Neutrophil (primary cell): Measurements from ENCODE around the gene PRTFDC1.

Experiments used
- H3K27ac ChIP-seq: fragments of 200-600 bp; sonication (generic); 2 replicates; pipeline ENCODE4 v1.5.1; 2016; ENCODE audit warnings: mild to moderate bottlenecking, moderate library complexity
- H3K27me3 ChIP-seq: fragments of 200-600 bp; sonication (generic); 2 replicates; pipeline ENCODE4 v1.6.0; 2016; ENCODE audit warnings: mild to moderate bottlenecking
- H3K36me3 ChIP-seq: fragments of 200-600 bp; sonication (generic); 2 replicates; pipeline ENCODE4 v1.5.1; 2017
- H3K4me1 ChIP-seq, 2 experiments: fragments of 200-600 bp in 1 of 2; sonication (generic) in 1 of 2; 1 replicate in 1 of 2; 2 replicates in 1 of 2; pipeline versions ENCODE4 v1.5.1 to v1.6.1; 2013 to 2016; ENCODE audit warnings: low read depth in 1 of 2, low read length in 1 of 2, mild to moderate bottlenecking in 1 of 2, moderate library complexity in 1 of 2; ENCODE audit not compliant: control insufficient read depth in 1 of 2, insufficient read depth in 1 of 2
- H3K4me3 ChIP-seq, 2 experiments: fragments of 200-600 bp in 1 of 2; sonication (generic) in 1 of 2; 1 replicate in 1 of 2; 2 replicates in 1 of 2; pipeline ENCODE4 v1.5.1; 2013 to 2016; ENCODE audit warnings: low read depth in 1 of 2, low read length in 1 of 2, mild to moderate bottlenecking in 1 of 2, moderate library complexity in 1 of 2
- H3K9me3 ChIP-seq: fragments of 200-600 bp; sonication (generic); 2 replicates; pipeline ENCODE4 v1.5.1; 2016
- CTCF ChIP-seq: fragments of 200-600 bp; sonication (generic); IDR thresholded peaks from 2 replicates; pipeline ENCODE4 v1.5.1; 2016; ENCODE audit warnings: antibody characterized with exemption

Gene PRTFDC1

GRCh38 chr10:24915304-24915703, 37.1 kb downstream of the PRTFDC1 start:
- Histone ChIP-seq H3K36me3 (no peaks in the 10 kb centered on the region), H3K4me1 (no peaks in the 10 kb centered on the region), H3K9me3 (no peaks in the 10 kb centered on the region), H3K4me3 (no peak overlapping the region), H3K27me3 (no peaks in the 10 kb centered on the region), H3K27ac (no peak overlapping the region)
- TF ChIP-seq CTCF = no peak

GRCh38 chr10:24914148-24914547, 38.3 kb downstream of the PRTFDC1 start:
- Histone ChIP-seq H3K36me3 (no peaks in the 10 kb centered on the region), H3K4me1 (no peaks in the 10 kb centered on the region), H3K9me3 (no peaks in the 10 kb centered on the region), H3K4me3 (no peak overlapping the region), H3K27me3 (no peaks in the 10 kb centered on the region), H3K27ac (no peak overlapping the region)
- no peak for TF ChIP-seq CTCF

- no peak for TF ChIP-seq CTCF
- H3K4me3 ChIP-seq = no peak overlapping the region
Observed at GRCh38 chr10:24912215-24912614, 40.2 kb downstream of the PRTFDC1 start.

GRCh38 chr10:24911029-24911428, 41.4 kb downstream of the PRTFDC1 start:
- Histone ChIP-seq H3K4me3 (no peak overlapping the region), H3K4me1 (no peaks in the 10 kb centered on the region)
- no peak for TF ChIP-seq CTCF

More at GRCh38 chr10:24912215-24912614, 40.2 kb downstream of the PRTFDC1 start:
- Histone ChIP-seq H3K27ac (no peak overlapping the region), H3K9me3 (no peaks in the 10 kb centered on the region), H3K4me1 (no peaks in the 10 kb centered on the region), H3K27me3 (no peaks in the 10 kb centered on the region), H3K36me3 (no peaks in the 10 kb centered on the region)

GRCh38 chr10:24910574-24910973, 41.8 kb downstream of the PRTFDC1 start:
- Histone ChIP-seq H3K9me3 (no peaks in the 10 kb centered on the region), H3K27ac (no peak overlapping the region), H3K4me1 (no peaks in the 10 kb centered on the region), H3K36me3 (no peaks in the 10 kb centered on the region), H3K4me3 (no peak overlapping the region), H3K27me3 (no peaks in the 10 kb centered on the region)
- TF ChIP-seq CTCF = no peak

More at GRCh38 chr10:24911029-24911428, 41.4 kb downstream of the PRTFDC1 start:
- Histone ChIP-seq H3K9me3 (no peaks in the 10 kb centered on the region), H3K27me3 (no peaks in the 10 kb centered on the region), H3K36me3 (no peaks in the 10 kb centered on the region), H3K27ac (no peak overlapping the region)
